ENCODE results near the gene CYTL1. TPM values are rescaled to one million over a fixed set of nuclear protein-coding genes. Genes with fewer than 3 reads are reported as not detected.
"Not testable (repeated sequence)": the region's sequence is repeated elsewhere in the genome, so short reads cannot be mapped to it uniquely, and the experiment has no call there.

The CYTL1 gene
- total and polyA plus RNA-seq, 2 of the 4 experiments (the other 2 are of a cell fraction): 1.3 to 7.4 TPM

DNA sequence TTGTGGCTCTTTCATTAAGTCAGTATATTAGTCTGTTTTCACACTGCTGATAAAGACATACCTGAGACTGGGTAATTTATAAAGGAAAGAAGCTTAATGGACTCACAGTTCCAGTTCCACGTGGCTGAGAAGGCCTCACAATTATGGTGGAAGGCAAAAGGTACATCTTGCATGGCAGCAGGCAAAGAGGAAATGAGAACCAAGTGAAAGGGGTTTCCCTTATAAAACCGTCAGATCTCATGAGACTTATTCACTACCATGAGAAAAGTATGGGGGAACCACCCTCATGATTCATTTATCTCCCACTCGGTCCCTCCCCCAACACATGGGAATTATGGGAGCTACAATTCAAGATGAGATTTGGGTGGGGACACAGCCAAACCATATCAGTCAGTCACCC, 47.7 kb upstream of the CYTL1 start:
- H3K27me3 ChIP-seq (ENCODE audit: control insufficient read depth, insufficient read depth, low read length); H3K18ac ChIP-seq (ENCODE audit: low read depth, low read length); H2AFZ ChIP-seq (replicated peaks; ENCODE audit: low read length, poor library complexity); H2BK120ac ChIP-seq (ENCODE audit: low read depth, low read length); H4K5ac ChIP-seq (ENCODE audit: low read depth, low read length); H4K91ac ChIP-seq (ENCODE audit: insufficient read depth, low read depth, low read length); H2AK5ac ChIP-seq (ENCODE audit: low read depth, low read length); H4K8ac ChIP-seq (ENCODE audit: low read depth in 2 of 2, low read length in 2 of 2); H3K27ac ChIP-seq (ENCODE audit: insufficient read depth, low read length); H2BK5ac ChIP-seq (ENCODE audit: low read depth, low read length, poor library complexity, severe bottlenecking); H3K4me1 ChIP-seq (ENCODE audit: control insufficient read depth, insufficient read depth, low read length); H3K23ac ChIP-seq (ENCODE audit: low read depth, low read length); in situ Hi-C loops (cut with MboI; ENCODE audit: low sequenced_read_pairs); dilution Hi-C loops (cut with HindIII; ENCODE audit: low sequenced_read_pairs, unreplicated experiment); H3K4ac ChIP-seq (ENCODE audit: low read depth, low read length); H3K14ac ChIP-seq (replicated peaks; ENCODE audit: low read depth, low read length); intact Hi-C loops (cut with micrococcal nuclease); H2AK9ac ChIP-seq (replicated peaks; ENCODE audit: low read depth, low read length, poor library complexity); H2BK20ac ChIP-seq (ENCODE audit: low read depth, low read length); DNase-seq; H2BK15ac ChIP-seq (ENCODE audit: low read depth, low read length); H3K4me3 ChIP-seq (ENCODE audit: insufficient read depth, low read depth, low read length); H3K4me2 ChIP-seq (ENCODE audit: low read depth, low read length); H3K9me1 ChIP-seq (ENCODE audit: insufficient read depth, low read length); ATAC-seq (ENCODE audit: low read depth); H3K56ac ChIP-seq (ENCODE audit: extremely low read depth, insufficient read depth, low read length); H3K36me3 ChIP-seq (ENCODE audit: control insufficient read depth, insufficient read depth, low read length); H3K9ac ChIP-seq (ENCODE audit: low read depth, low read length); POLR2A ChIA-PET (ENCODE audit: unreplicated experiment); BruUV-seq (replicated peaks); H3K9me3 ChIP-seq (ENCODE audit: control insufficient read depth, insufficient read depth, low read length); H4K20me1 ChIP-seq (ENCODE audit: insufficient read depth, low read length): not testable (repeated sequence)
- CTCF ChIA-PET: interaction anchor here (0.5 to 1.1 kb wide), 2 partner anchors 11 to 623 kb away, joined by 3 read pairs; no protein-coding TSS in a partner anchor
- no CpG with 5 or more reads among the region's 3 CpGs for WGBS, 2 experiments (ENCODE audit: extremely low coverage in 2 of 2, insufficient read length in 1 of 2)
- peaks cover 6 to 22% of the 10 kb centered on the region in 2 experiments; a peak in 3 of 4 replicates for H3K79me1 ChIP-seq (ENCODE audit: low read depth in 1 of 2, low read length in 2 of 2)
